Measurements from ENCODE around the gene SLC26A11.

DNA sequence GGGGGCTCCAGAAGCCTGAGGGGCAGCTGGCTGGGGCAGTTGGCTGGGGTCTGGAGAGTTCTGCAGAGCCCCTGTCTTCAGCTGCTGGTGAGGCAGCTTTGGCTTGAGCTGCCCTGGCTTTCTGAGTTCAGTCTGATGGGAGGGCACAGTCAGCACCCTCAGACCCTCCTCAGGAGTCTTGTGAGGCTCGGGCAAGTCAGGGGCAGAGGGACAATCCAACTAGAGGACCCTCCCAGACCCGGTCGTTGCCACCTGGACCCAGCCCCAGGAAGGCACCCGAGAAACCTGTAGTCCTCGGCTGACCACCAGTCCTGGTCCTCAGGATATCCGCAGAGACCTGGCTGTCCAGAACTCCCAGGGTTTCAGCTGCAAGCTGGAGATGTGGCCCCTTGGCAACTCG lies 48.5 kb upstream of the SLC26A11 start:
- TF ChIP-seq, protein P1, sequence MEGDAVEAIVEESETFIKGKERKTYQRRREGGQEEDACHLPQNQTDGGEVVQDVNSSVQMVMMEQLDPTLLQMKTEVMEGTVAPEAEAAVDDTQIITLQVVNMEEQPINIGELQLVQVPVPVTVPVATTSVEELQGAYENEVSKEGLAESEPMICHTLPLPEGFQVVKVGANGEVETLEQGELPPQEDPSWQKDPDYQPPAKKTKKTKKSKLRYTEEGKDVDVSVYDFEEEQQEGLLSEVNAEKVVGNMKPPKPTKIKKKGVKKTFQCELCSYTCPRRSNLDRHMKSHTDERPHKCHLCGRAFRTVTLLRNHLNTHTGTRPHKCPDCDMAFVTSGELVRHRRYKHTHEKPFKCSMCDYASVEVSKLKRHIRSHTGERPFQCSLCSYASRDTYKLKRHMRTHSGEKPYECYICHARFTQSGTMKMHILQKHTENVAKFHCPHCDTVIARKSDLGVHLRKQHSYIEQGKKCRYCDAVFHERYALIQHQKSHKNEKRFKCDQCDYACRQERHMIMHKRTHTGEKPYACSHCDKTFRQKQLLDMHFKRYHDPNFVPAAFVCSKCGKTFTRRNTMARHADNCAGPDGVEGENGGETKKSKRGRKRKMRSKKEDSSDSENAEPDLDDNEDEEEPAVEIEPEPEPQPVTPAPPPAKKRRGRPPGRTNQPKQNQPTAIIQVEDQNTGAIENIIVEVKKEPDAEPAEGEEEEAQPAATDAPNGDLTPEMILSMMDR (IDR thresholded peaks at IDR 0.05), result no peak
- no peak for TF ChIP-seq POLR2A (IDR thresholded peaks at IDR 0.05)

All from uterus (tissue), 2 donors.